Measurements from ENCODE around the gene ICA1.

ICA1 gene

GRCh38 chr7:8161364-8161828 is 100.6 kb downstream of the ICA1 start:
- DNase-seq: no peak

- DNase-seq: no peak
Measured at GRCh38 chr7:8160779-8161345, 101.1 kb downstream of the ICA1 start.

DNA sequence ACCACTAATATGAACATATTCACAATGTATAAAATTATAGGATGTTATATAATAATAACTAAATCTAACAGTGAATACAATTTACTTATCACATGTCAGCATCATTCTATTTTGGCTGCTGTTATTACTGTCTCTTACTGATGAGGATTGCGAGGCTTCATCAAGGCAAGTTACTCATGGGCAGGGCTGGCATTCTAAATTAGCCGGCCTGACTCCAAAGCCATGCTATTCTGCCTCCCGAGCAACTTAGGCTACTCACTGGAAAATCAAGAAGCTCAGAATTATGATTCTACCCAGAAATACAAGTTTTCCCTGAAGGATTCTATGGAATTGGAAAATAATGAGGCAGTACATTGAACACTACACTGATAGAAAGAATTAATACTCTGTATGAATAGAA is 101.7 kb downstream of the ICA1 start:
- DNase-seq: no peak

GRCh38 chr7:8159595-8159994 is 102.4 kb downstream of the ICA1 start:
- DNase-seq: no peak

DNA sequence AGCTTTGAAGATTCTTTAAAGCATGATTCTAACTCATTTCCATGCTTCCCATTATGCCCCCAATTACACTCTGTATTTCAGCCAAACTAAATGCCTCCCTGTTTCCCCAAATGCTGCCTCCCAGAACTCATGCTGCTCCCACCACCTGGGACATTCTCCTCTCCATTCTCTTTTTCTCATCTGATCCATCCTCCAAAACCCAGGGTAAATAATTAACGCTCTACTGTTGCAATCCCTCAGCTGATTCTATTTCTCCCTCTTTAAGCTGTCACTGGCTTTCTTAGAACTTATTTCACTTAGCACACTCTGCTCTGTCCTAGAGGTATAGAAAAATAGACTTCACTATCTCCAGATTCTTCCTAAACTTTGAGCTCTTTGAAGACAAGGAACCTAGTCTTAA is 104.7 kb downstream of the ICA1 start:
- DNase-seq: no peak

GRCh38 chr7:8155836-8156235 is 106.1 kb downstream of the ICA1 start:
- DNase-seq: no peak

DNA sequence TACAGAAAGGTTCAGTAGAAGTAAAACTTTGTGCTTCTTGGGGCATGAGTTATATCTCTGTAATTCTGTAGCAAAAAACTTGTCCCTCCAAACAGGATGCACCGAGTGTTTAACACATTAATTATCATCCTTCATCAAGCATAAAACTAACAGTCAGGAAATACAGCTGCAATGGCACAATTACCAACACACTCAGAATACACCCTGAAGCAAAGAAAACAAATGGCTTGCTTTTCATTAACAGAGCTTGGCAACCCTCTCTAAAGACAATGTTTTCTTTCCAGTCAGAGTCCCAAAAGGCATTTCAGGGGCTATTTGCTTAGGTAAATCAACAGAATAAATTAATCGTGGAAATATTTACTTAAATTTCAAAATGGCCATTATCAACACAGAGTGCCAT is 107.7 kb downstream of the ICA1 start:
- no peak for DNase-seq

DNA sequence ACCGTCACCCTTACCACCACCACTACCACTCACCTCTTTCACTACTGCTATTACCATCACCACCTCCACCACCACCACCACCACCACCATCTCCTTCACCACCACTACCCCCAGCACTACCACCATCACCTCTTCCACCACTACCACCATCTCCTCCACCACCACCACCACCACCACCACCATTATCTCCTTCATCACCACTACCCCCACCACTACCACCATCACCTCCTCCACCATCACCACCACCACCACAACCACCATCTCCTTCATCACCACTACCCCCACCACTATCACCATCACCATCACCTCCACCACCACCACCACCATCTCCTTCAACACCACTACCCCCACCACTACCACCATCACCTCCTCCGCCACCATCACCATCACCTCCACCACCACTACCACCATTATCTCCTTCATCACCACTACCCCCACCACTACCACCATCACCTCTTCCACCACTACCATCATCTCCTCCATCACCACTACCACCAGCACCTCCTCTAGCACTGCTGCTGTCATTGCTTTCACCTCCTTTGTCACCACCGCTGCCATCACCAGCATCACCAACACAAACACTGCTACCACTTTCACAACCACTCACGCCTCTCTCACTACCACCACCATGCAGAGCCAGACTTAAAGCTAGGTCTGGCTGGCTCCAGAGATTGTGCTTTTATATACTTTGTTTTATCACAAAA is 109.3 kb downstream of the ICA1 start:
- DNase-seq: no peak

DNA sequence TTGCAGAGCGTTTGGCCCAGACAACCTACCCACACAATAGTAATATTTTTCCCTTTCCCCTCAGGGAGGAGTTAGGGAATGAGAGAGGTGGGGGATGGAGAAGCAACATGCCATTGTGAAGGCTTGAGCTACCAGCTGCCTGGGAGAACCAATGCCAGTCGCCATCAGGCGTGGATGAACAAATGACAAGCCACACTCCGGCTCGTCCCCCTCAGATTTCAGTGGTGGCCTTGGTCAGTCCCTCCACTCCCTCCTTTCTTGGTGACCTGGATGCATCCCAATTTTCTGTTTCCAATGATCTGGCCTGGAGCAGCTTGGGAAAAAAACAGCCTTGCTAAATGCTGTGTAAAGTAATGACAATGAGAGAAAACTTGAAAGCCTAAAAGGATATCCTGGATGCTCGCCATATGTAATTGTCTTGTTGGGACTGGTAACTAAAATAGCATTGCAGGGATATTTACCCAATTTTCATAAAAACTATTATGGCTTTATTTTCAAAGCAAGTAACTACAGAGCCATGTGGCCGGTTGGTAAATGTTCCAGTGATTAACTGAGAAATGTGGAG is 110.7 kb downstream of the ICA1 start:
- peak in 2 of 58 donors; percentile 22 to 38 for DNase-seq

GRCh38 chr7:8149222-8149621 is 112.7 kb downstream of the ICA1 start:
- DNase-seq: no peak

- no peak for DNase-seq
Measured at GRCh38 chr7:8147760-8148463, 114.1 kb downstream of the ICA1 start.

GRCh38 chr7:8146788-8147413 is 115.1 kb downstream of the ICA1 start:
- no peak for DNase-seq

- no peak for DNase-seq
Measured at GRCh38 chr7:8146106-8146787, 115.7 kb downstream of the ICA1 start.

GRCh38 chr7:8144856-8145255 is 117.1 kb downstream of the ICA1 start:
- peak in 2 of 58 donors; percentile 33 to 37 for DNase-seq

GRCh38 chr7:8143151-8143874 is 118.7 kb downstream of the ICA1 start:
- DNase-seq: no peak

DNA sequence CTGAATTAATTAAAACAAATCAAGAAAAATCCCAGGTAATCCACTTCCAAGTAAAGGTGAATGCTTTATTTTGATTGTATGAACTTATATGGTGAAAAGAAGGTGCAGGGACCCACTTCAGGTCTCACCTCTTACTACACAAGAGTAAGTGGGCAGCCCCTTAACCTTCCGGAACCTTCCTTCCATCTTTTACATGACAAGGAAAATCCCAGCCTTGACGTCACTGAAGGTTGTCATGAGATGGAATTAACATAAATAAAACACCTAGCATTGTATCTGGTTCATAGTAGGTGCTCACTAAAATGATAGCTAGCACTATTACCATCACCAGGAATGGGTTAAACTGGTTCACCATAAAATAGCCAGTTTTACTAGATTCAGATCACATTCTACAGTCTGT is 119.5 kb downstream of the ICA1 start:
- DNase-seq: no peak

- DNase-seq: no peak
Measured at GRCh38 chr7:8141070-8141469, 120.9 kb downstream of the ICA1 start.

DNA sequence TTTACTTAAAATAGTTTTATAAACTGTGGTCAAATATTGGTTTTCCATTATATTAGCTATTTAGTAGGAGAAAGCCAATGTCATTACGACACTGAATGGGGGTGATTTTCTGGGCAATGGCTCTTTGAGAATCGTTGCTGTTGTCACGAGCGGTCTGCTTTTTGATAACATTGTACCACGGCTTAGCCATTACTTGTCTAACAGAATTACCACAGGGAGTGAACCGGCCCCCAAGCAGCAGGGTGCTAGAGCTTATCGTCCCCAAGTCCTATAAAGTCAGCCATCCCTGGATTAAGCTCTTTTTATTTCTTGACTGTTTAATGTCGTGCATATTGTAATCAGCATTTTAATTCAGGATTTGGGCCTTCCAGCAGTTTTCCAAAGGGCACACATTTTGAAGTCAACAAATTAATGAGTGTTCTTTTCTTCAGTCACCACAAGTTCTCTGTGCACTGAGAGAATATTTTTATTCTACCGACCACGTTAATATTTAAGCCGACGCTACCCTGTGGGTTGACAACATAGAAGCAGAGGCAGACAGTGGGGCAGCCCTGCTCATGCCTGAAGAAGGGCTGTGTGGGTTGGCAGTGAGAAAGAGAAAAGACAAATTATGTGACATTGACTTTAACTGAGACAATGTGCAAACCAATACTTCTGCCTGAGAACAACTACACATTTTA is 125.8 kb downstream of the ICA1 start:
- no peak for DNase-seq

GRCh38 chr7:8135417-8135816 is 126.5 kb downstream of the ICA1 start:
- DNase-seq: no peak
